RCC 7860 (cell line): ENCODE results near the gene TSHZ2.
"Not testable (repeated sequence)": the region's sequence is repeated elsewhere in the genome, so short reads cannot be mapped to it uniquely, and the experiment has no call there.

Experiments used
- DNase-seq: peaks from one replicate; pipeline ENCODE4 v3.0.0-alpha.2; 2015; ENCODE audit warnings: low spot score
- FAIRE-seq: peaks from 2 replicates; lab custom pipeline; 2012; peaks lifted over from hg19 to GRCh38; lab: Jason Lieb, UNC

TSHZ2 gene

DNA sequence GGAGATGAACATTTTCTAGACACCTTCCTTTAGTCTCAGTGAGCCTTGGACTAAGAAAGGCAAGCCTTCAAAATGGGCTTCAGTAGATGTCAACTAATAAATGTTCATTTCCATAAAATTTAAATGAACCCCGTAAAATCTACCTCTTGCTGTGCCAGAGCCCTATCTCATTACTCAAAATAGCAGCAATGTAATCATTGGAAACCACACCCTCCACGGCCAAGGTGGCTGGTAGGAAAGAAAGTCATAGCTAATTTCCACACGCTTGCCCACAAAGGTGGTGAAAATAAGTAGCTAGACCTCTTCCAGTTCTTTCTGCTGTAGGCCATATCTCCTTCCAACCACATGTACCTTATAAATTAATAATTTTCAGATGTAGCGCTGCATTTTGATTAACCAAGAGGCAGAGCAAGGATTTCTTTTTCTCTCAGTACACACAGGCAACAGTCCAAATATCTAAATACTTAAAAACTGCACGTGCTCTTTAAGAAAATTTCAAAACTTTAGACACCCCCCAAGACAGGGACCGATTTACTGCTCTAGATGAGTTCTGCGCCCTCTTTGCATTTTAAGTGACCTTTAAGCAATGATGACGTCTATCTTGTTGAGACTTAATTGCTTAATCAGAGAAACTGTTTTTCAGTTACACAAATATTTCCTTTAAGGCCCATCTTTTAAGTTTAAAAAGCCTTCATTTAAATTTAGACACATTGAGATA, 330.7 kb downstream of the TSHZ2 start:
- DNase-seq, result no peak
- FAIRE-seq, result no peak

DNA sequence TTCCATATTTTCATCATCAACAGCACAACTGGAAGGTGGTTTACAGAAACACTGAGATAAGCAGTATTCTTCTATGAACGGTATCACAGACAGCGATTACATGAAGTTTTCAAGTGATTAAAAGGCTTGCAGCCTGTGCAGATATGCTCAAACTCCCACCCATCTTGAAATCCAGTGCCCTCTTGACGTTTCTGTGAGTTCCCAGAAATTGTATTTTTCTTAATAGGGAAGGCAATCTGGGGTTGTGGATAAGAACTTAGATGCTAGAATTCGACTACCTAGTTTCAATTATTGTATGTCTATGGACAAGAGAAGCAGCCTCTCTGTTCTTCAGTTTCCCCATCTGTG, 331.2 kb downstream of the TSHZ2 start:
- DNase-seq (no peak), FAIRE-seq (no peak)

DNA sequence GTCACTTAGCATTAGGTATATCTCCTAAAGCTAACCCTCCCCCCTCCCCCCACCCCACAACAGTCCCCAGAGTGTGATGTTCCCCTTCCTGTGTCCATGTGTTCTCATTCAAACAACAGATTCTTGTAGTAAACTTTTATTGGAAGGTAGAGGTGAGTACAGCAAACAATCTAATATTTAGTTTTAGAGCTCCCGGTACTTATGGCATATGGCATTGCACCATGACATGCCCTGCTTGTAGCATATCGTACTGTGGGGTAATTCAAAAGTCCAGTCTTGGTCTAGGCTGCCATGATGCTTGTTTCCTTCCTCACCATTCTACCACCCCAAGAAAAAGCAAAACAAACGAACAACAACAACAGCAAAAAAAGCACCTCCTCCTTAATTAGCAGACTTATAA, 332.0 kb downstream of the TSHZ2 start:
- DNase-seq (no peak), FAIRE-seq (no peak)

DNA sequence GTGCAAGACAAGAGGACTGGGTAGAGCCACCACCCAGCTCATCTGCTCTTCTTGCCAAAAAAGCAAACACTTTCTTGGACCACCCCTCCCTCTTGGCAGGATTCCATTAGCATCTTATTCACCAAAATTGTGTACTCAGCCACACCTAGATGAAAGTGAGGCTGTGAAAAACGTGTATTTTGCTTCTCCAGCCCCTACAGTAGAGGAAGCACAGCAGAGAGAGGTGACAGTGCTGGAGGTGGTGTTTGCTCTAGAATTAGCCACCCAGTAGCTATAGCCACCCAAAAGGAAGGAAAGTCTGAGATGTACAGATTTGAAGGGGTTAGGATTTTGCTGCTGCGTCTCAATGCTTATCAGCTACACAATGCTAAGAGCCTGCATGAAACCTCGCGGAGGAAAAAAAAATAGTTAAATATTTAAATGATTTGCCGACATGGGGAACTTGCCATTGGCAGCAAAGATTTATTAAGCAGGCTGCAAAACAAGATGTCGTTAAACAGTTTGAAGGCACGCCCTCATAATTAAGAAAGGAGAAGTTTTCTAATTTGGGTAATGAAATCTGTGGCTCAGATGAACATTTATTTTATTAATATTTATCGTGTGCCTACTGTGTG, 334.1 kb downstream of the TSHZ2 start:
- FAIRE-seq (no peak), DNase-seq (no peak)

DNA sequence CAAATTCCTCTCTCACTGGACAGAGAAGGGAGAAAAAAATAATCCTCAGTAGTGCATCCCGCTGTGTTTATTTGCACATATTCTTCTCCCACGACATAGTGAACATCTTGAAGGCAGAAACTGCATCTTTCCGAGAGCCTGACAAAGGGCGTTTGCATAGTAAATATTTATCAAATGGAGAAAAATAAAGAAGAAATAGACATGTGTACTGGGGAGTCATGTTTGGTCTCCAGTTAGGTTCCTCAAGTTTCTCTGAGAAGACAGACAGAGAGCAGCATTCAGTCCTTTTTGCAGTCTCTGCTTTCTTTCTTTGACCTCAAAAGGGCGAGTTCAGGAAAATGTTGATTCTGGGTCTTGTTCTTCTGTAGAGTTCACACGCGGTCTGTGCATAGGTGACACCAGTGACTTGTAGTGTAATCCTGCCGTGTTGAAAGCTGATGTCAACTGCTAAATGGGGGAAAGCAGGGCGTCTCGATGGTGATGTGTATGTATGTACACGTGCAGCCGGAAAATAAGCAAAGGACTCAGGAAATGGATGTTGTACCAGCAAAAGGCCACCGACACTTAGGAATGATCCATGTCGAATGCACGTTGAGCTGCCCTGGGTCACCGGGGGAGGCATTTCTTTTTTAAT, 335.9 kb downstream of the TSHZ2 start:
- DNase-seq (no peak), FAIRE-seq (no peak)

DNA sequence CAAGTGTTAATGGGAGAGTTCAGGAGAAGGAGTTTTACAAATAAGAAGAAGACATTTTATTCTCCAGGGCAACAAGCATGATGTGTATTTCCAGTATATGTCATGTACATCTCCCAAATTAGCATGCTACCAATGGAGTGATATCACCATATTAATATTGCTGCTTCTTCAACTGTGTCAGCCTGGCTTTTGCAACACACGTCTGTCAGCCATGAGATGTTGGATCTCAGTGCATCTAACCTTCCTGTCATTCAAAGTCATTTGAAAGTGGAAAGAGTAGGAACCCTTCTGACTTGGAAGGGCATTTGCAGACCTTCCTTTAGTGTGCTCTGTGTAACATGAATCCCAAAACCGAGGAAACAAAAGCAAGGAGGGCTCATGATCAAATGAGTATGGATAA, 337.4 kb downstream of the TSHZ2 start:
- FAIRE-seq (no peak), DNase-seq (no peak)

DNA sequence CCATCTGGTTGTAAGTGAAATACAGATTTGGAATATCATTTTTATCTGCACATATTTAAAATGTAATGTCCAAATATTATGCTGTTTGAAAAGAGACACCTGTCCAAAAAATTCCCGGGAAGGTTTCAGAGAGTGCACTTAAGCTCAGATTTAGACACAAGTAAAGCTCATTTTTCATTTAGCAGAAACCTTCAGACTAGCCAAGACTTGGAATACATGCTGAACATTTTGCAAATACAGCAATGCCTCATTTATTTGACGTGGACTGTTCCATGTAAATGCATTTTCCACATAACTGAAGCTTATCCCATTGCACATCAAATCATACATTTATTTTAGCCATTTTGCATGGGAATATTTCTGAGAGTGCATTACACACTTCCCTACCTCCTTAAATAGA, 340.8 kb downstream of the TSHZ2 start:
- no peak for FAIRE-seq

DNA sequence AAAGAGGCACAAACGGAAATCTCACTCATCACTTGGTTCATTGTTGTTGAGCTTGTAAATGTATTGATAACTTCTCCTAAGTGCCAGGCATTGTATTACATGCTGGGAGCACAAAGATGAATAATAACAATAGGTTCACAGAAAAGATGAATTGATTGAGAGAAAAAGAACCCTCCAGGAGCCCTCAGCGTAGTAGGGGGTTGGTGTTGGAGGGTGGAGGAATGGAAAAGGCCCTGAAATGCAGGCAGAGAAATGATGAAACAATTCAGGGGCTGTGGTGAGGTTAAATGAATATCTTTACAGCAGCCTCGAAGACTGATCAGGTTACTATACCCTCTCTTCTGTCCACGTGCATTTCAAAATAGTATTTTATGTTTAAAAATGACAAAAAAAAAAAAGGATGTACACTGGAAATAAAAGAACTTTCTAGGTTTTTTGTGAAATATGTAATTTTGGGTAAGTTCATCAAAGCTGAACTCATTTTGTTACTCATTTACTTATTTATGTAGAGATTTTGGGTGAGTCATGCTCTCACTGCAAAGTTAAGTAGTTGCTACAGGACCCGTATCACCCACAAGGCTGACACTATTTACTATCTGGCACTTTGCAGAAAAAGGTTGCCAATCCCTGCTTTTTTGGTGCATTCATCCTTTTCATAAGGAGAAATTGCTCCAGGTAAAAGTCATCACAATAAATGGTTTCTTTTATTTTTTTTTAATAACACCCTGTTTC, 344.2 kb downstream of the TSHZ2 start:
- FAIRE-seq (peak; percentile 62), DNase-seq (peak; percentile 24)

More for the DNA sequence above, 340.8 kb downstream of the TSHZ2 start:
- no peak for DNase-seq

DNA sequence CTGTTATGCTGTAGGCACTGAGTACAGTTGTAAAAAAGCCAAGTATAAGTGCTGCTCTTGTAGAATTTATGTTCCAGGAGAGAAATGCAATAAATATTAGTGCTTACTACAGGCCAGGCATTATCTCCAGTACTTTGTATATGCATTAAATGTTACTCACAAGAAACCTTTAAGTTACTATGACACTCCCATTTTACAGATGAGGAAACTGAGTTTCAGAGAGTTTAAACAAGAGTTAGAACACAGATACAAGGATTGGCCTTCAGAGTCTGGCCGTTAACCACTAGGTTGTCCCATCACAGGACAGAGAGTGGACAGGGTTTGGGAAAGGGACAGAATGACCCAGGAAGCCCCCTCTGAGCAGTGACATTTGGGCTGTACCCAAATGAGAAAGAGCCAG, 347.0 kb downstream of the TSHZ2 start:
- FAIRE-seq (no peak), DNase-seq (no peak)

DNA sequence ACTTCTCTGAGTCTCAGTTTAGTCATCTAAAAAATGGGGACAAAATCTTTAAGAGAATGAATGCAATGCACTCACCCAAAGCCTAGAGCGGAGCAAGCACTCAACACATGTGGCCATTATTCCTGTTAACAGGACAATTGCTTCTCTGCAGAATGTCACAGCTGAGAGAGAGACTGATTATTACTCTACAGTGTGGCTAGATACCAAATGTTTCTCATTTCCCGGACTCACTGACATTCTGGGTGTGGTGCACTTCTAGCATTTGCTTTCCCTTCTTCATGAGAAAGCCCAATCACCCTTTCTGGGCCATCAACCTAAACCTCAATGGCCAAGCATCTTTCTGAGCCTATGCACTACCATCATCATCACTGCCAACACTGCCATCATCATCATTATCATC, 347.6 kb downstream of the TSHZ2 start:
- FAIRE-seq, result no peak
- DNase-seq, result no peak

DNA sequence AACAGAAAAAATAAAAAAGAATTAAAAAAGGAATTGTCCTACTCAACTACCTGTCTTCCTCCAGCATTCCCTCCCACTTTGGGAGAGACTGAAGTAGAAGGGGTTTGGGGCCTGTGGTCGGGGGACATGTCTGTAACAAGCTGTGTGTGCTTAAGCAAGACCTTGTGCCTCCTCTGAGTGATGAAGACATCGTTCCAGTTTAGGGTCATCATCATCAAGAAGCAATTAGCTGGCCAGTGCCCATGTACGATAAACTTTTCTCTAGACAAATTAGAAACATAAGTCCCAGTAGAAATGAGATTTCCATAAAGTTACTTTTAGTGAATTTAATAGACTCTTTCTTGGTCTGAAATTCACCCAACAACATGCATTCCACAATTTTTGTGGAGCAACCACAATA, 348.5 kb downstream of the TSHZ2 start:
- FAIRE-seq (no peak), DNase-seq (no peak)

DNA sequence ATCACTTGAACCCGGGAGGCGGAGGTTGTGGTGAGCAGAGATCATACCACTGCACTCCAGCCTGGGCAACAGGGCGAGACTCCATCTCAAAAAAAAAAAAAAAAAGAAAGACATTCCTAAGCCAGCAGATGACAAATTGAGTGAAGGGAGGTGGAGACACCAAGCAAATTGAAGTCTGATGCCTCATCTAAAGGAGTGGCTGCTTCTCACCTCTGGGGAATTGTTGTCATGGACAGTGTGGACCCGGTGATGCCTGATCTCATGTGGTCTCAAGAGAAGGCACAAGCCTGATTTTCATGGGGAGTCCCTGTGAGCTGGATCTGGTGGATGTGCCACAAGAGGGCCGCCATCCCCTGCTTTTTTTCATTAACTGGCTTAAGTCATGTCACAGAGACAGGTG, 349.4 kb downstream of the TSHZ2 start:
- DNase-seq (no peak), FAIRE-seq (no peak)

DNA sequence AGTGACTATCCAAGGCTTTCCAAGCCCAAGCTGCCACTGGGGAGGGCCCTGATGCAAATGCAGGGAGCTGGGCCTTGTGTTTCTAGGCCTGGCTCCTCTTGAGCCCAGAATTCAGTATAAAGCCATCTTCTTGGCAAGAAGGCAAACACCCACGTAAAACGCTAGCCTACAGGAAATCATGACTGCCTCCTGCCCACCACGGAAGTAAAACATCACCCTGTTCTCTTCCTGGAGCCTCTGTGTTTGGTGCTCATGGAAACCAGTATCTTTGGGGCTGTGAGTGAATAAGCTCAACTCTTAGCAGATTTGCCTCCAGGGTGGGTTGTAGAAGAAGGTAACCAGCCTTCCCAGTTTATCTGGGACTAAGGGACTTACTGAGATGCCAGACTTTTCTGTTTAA, 350.5 kb downstream of the TSHZ2 start:
- FAIRE-seq (no peak), DNase-seq (no peak)

DNA sequence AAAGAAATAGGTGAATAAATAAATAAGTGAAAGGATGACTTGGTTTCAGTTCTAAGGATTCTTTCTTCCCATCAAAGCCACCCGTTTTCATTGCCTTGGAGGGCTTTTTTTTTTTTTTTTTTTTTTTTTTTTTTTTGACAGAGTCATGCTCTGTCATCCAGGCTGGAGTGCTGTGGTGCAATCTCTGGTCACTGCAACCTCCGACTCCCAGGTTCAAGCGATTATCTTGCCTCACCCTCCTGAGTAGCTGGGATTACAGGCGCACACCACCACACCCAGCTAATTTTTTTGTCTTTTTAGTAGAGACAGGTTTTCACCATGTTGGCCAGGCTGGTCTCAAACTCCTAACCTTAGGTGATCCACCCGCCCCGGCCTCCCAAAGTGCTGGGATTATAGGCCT, 351.3 kb downstream of the TSHZ2 start:
- not testable (repeated sequence) for FAIRE-seq, DNase-seq

DNA sequence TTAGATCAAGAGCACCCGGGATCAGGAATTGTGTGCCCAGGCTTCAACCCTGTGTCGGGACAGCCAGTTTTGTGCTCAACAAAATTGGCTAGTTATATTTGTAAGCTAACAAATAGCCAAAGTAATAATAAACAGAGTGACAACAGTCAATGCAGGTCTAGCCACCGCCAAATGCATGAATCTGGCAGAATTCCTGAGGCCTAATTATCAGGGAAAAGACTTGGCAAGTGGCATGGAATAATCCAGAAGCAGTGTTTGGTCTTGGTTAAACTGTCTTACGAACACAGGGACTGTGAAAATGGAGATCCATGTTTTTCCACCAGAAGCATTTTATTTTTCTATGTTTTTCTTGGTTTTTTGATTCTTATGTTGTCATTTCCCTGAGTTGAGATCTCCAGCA, 352.7 kb downstream of the TSHZ2 start:
- DNase-seq (no peak), FAIRE-seq (no peak)

DNA sequence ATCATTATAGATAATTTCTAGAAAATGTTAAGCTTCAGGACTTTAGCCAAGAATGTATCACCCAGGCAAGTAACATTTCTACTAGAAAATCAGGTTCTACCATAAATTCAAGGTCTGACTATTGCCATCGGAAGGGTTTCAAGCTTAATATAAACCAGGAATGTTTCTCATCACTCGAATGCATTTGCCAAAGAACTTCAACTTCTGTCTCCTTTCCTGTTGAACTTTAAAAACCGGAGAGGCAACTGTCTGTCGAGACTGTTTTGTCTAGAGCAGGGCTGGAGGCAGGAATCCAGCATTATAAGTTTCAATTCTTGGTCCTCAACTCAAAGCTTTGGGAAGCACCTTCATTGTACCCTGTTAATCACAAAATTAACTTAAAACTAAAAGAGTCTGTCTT, 356.8 kb downstream of the TSHZ2 start:
- FAIRE-seq, result no peak

DNA sequence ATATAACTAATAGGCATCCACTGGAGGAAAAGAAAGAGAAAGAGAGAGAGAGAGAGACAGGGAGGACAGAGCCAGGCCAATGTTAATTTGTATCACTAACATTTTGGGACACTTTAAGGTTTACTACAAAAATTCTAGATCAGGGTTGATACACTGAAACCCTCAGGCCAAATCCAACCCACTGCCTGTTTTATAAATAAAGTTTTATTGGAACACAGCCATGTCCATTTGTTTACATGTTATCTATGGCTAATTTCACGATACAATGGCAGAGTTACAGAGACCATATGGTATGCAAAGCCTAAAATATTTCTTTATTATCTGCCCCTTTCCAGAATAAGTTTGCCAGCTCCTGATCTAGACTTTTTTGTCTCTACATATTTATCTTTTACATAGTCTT, 357.6 kb downstream of the TSHZ2 start:
- no peak for FAIRE-seq
- no peak for DNase-seq

More for the DNA sequence above, 356.8 kb downstream of the TSHZ2 start:
- DNase-seq, result no peak

DNA sequence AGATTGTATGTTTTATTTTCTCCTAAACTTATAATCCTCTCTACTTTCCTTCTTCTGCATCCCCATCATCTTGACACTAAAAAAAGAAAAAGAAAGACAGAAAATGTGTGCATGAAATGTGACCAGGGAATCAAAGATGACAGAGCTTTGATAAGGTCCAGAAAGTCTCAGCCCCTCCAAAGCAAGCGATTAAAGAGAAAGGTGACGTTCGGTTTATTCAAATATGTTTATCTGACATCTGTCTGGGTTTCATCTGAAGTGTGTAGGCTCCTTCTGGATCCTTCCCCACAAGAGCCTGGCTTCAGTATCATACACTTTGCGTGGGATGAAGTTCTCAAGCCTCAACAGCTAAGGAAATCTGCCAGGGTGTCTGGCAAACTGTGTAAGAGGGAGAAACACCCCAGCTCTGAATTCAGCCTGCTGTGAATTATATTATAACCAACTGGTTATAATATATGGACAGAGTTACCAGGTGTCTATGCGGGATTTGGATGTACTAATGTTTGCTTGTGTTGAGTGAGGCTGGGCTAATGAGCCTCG, 358.5 kb downstream of the TSHZ2 start:
- FAIRE-seq, result no peak

DNA sequence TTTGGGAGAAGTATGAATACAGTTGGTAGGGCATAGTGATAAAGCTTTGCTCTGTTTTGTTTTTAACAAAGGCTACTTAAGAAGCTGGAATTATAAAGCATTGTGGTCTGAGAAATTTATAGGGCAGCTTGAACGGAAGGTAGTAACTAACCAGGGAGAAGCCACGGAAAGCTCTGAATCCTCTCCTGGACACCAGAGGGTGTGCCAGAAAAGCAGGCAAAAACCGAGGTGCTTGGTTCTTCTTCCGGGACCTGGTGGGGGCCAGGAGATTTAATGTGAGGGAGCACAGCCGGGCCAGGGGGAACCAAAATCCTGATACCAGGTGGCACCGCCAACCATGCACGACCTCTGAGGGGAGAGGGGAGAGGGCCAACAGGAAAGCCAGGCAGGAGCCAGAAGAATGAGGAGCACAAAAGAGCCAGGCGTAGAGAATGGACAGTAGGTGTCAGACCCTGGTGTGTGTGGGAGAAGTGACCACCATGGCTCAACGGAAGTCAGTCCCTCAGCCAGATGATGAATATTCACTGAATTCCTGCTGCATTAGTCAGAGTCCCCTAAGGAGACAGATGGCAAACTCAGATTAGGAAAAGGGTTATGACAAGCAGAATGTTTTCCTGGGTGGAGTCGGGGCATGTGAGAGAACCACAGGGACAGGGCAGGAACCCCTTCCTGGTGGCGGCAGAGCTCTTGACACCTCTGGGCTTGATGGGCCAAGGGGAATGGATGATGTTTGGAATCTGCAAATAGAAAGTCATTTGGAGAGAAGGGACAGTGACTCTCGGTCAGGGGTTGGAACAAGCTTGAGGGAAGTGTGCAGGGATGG, 359.2 kb downstream of the TSHZ2 start:
- DNase-seq (peak; percentile 88), FAIRE-seq (no peak)

More for the DNA sequence above, 358.5 kb downstream of the TSHZ2 start:
- no peak for DNase-seq

DNA sequence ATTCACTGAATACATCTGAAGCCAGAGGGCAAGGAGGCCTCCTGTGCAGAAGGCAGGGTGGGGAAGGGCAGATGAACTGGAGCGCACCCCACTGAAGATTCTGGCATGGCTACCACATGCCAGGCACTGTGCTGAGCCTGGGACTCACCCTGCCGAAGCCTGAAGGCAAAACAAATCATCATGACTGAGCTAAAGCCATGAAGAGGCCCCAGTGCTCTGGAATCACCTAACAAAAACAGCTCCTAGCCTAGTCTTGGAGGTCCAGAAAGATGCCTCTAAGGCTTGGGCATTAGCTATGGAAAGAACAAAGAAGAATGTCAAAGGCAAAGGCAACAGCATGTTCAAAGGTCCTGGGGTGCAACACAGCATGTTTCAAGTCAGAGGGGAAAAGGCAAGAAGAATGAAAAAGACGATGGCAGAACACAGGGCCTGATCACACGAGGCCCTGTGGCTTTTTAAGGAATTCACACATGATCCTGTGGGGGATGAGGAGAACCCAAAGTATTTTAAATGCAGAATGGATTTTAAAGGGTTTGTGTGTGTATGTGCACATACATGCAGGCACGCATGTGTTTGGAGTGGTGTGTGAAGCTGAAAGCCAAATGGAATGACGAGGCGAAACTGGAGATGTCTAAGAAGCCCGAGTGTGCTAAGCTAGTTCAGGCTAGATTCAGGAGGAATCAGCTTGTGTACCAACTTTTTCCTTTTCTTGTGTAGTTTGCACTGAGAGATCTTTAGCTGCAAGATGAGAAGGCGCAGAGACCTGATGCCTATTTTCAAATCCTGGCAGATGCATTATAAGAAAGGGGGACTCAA, 360.1 kb downstream of the TSHZ2 start:
- DNase-seq (no peak), FAIRE-seq (no peak)
